ENCODE measurements around the gene ZMAT5. TPM values are rescaled to one million over a fixed set of nuclear protein-coding genes. Genes with fewer than 3 reads are reported as not detected.
A peak's percentile ranks its signal among the peaks of the same experiment; 100 is the strongest.

The ZMAT5 gene
- total and polyA plus RNA-seq, 7 donors: 13.2 to 33.7 (median 24.6) TPM

GRCh38 chr22:29799217-29799680 lies 32.4 kb upstream of the ZMAT5 start:
- intact Hi-C loops (cut with DNase I): no loop called here

GRCh38 chr22:29798801-29799200 lies 32.0 kb upstream of the ZMAT5 start:
- Histone ChIP-seq H3K4me3 (no peak overlapping the region), H3K4me1 (peaks cover 0 to 25% (median 9%) of the 10 kb centered on the region in 4 donors)
- 81 to 84% methylated on average over 2 of the region's 2 CpGs for WGBS, 2 donors

More at GRCh38 chr22:29799217-29799680, 32.4 kb upstream of the ZMAT5 start:
- no peak overlapping the region for H3K4me3 ChIP-seq
- peak overlapping the region; percentile 39 to 68 (median 56) for H3K27ac ChIP-seq
- H3K36me3 ChIP-seq: peaks cover 15 to 95% (median 46%) of the 10 kb centered on the region in 4 donors
- TF ChIP-seq CTCF (IDR thresholded peaks at IDR 0.05): no peak
- TF ChIP-seq POLR2A (IDR thresholded peaks at IDR 0.05): no peak
- TF ChIP-seq EP300 (IDR thresholded peaks at IDR 0.05): no peak
- TF ChIP-seq POLR2AphosphoS5 (IDR thresholded peaks at IDR 0.05): peak; percentile 30 to 43 (median 34)
- peak; percentile 94 for DNase-seq
- no peaks in the 10 kb centered on the region for H3K27me3 ChIP-seq
- H3K9me3 ChIP-seq: no peaks in the 10 kb centered on the region
- WGBS, 2 donors: 74% methylated on average over 8 of the region's 8 CpGs
- H3K4me1 ChIP-seq: peaks cover 0 to 25% (median 9%) of the 10 kb centered on the region in 4 donors

GRCh38 chr22:29798318-29798717 lies 31.5 kb upstream of the ZMAT5 start:
- H3K27me3 ChIP-seq: no peaks in the 10 kb centered on the region
- TF ChIP-seq POLR2A (IDR thresholded peaks at IDR 0.05): no peak
- TF ChIP-seq CTCF (IDR thresholded peaks at IDR 0.05): no peak
- TF ChIP-seq EP300 (IDR thresholded peaks at IDR 0.05): no peak
- no peak for TF ChIP-seq POLR2AphosphoS5 (IDR thresholded peaks at IDR 0.05)
- DNase-seq: no peak
- H3K4me1 ChIP-seq: peaks cover 0 to 25% (median 9%) of the 10 kb centered on the region in 4 donors
- intact Hi-C loops (cut with DNase I): no loop called here
- H3K36me3 ChIP-seq: peaks cover 15 to 94% (median 39%) of the 10 kb centered on the region in 4 donors
- no peaks in the 10 kb centered on the region for H3K9me3 ChIP-seq
- H3K27ac ChIP-seq: peak overlapping the region in 2 of 4 donors; percentile 56 to 68
- WGBS, 2 donors: 62 to 84% methylated on average over 6 of the region's 6 CpGs
- H3K4me3 ChIP-seq: no peak overlapping the region

More at GRCh38 chr22:29798801-29799200, 32.0 kb upstream of the ZMAT5 start:
- no peak for DNase-seq
- H3K27me3 ChIP-seq: no peaks in the 10 kb centered on the region
- H3K27ac ChIP-seq: peak overlapping the region; percentile 39 to 68 (median 56)
- no peaks in the 10 kb centered on the region for H3K9me3 ChIP-seq
- TF ChIP-seq POLR2A (IDR thresholded peaks at IDR 0.05): no peak
- TF ChIP-seq EP300 (IDR thresholded peaks at IDR 0.05): no peak
- TF ChIP-seq CTCF (IDR thresholded peaks at IDR 0.05): no peak
- TF ChIP-seq POLR2AphosphoS5 (IDR thresholded peaks at IDR 0.05): no peak
- intact Hi-C loops (cut with DNase I): no loop called here
- H3K36me3 ChIP-seq: peaks cover 15 to 94% (median 41%) of the 10 kb centered on the region in 4 donors

- Histone ChIP-seq H3K4me3 (no peak overlapping the region), H3K9me3 (no peaks in the 10 kb centered on the region), H3K27me3 (no peaks in the 10 kb centered on the region), H3K27ac (no peak overlapping the region), H3K4me1 (peaks cover 0 to 25% (median 9%) of the 10 kb centered on the region in 4 donors), H3K36me3 (peaks cover 17 to 94% (median 42%) of the 10 kb centered on the region in 4 donors)
- DNase-seq: no peak
- 85 to 95% methylated on average over 3 of the region's 3 CpGs for WGBS, 2 donors
- TF ChIP-seq EP300 (IDR thresholded peaks at IDR 0.05) (no peak), POLR2A (IDR thresholded peaks at IDR 0.05) (no peak), CTCF (IDR thresholded peaks at IDR 0.05) (no peak), POLR2AphosphoS5 (IDR thresholded peaks at IDR 0.05) (no peak)
- intact Hi-C loops (cut with DNase I): no loop called here
These were observed 30.5 kb upstream of the ZMAT5 start for GRCh38 chr22:29797351-29797750.

GRCh38 chr22:29795663-29796062 lies 28.9 kb upstream of the ZMAT5 start:
- Histone ChIP-seq H3K4me3 (no peak overlapping the region), H3K36me3 (peaks cover 18 to 94% (median 41%) of the 10 kb centered on the region in 4 donors), H3K27ac (no peak overlapping the region), H3K4me1 (peaks cover 0 to 25% (median 9%) of the 10 kb centered on the region in 4 donors), H3K9me3 (no peaks in the 10 kb centered on the region), H3K27me3 (no peaks in the 10 kb centered on the region)
- intact Hi-C loops (cut with DNase I): no loop called here
- WGBS, 2 donors: 84 to 85% methylated on average over 5 of the region's 5 CpGs
- DNase-seq: no peak
- no peak for TF ChIP-seq POLR2AphosphoS5 (IDR thresholded peaks at IDR 0.05)
- no peak for TF ChIP-seq POLR2A (IDR thresholded peaks at IDR 0.05)
- TF ChIP-seq EP300 (IDR thresholded peaks at IDR 0.05): no peak
- TF ChIP-seq CTCF (IDR thresholded peaks at IDR 0.05): no peak

All from sigmoid colon (tissue), 7 donors.